Esophagus muscularis mucosa (tissue), 4 donors: Measurements from ENCODE around the gene UBR3.

Experiments
- EP300 ChIP-seq: sonication (generic); formaldehyde crosslinking; IDR thresholded peaks from one replicate; pipeline ENCODE4 v1.6.1; 2017; ENCODE audit warnings: antibody characterized with exemption
- POLR2AphosphoS5 ChIP-seq, 2 donors: sonication (generic); formaldehyde crosslinking; IDR thresholded peaks; one replicate each; pipeline ENCODE4 v1.6.1; 2017; ENCODE audit warnings: antibody characterized with exemption in 2 of 2
- TF ChIP-seq, protein P1 (sequence below), 3 experiments: fragments of 200-600 bp in 2 of 3; fragments of 450-650 bp in 1 of 3; sonication (generic) in 2 of 3; IDR thresholded peaks; one replicate each; pipeline ENCODE4 v1.5.1; 2017 to 2019; ENCODE audit warnings: antibody characterized with exemption in 3 of 3, mild to moderate bottlenecking in 2 of 3, moderate library complexity in 1 of 3

GRCh38 chr2:169979025-169979424 lies 151.8 kb downstream of the UBR3 start:
- TF ChIP-seq, protein P1, sequence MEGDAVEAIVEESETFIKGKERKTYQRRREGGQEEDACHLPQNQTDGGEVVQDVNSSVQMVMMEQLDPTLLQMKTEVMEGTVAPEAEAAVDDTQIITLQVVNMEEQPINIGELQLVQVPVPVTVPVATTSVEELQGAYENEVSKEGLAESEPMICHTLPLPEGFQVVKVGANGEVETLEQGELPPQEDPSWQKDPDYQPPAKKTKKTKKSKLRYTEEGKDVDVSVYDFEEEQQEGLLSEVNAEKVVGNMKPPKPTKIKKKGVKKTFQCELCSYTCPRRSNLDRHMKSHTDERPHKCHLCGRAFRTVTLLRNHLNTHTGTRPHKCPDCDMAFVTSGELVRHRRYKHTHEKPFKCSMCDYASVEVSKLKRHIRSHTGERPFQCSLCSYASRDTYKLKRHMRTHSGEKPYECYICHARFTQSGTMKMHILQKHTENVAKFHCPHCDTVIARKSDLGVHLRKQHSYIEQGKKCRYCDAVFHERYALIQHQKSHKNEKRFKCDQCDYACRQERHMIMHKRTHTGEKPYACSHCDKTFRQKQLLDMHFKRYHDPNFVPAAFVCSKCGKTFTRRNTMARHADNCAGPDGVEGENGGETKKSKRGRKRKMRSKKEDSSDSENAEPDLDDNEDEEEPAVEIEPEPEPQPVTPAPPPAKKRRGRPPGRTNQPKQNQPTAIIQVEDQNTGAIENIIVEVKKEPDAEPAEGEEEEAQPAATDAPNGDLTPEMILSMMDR (IDR thresholded peaks at IDR 0.05) = no peak
- TF ChIP-seq POLR2AphosphoS5 (IDR thresholded peaks at IDR 0.05) = no peak
- no peak for TF ChIP-seq EP300
